Measurements from ENCODE around the gene KCNH6.

KCNH6 gene

GRCh38 chr17:63544467-63545301, 21.5 kb downstream of the KCNH6 start:
- TF ChIP-seq POLR2A (IDR thresholded peaks at IDR 0.05; ENCODE audit: low read depth, low read length) (no peak), TAF1 (IDR thresholded peaks at IDR 0.05; ENCODE audit: low read depth, low read length) (no peak), SPI1 (IDR thresholded peaks at IDR 0.05; ENCODE audit: low read depth, low read length) (no peak), POU2F2 (IDR thresholded peaks at IDR 0.05; ENCODE audit: low read depth, low read length) (no peak), PAX5 (IDR thresholded peaks at IDR 0.05; ENCODE audit: insufficient read depth, low read length, severe bottlenecking) (no peak), POLR2AphosphoS5 (IDR thresholded peaks at IDR 0.05; ENCODE audit: low read depth, low read length) (no peak)
- FAIRE-seq (no peak), DNase-seq (ENCODE audit: insufficient read length, low spot score) (peak; percentile 1)

GRCh38 chr17:63546308-63547082, 23.3 kb downstream of the KCNH6 start:
- TF ChIP-seq SPI1 (IDR thresholded peaks at IDR 0.05; ENCODE audit: low read depth, low read length) (no peak), POU2F2 (IDR thresholded peaks at IDR 0.05; ENCODE audit: low read depth, low read length) (no peak), POLR2A (IDR thresholded peaks at IDR 0.05; ENCODE audit: low read depth, low read length) (no peak), TAF1 (IDR thresholded peaks at IDR 0.05; ENCODE audit: low read depth, low read length) (no peak), PAX5 (IDR thresholded peaks at IDR 0.05; ENCODE audit: insufficient read depth, low read length, severe bottlenecking) (no peak), POLR2AphosphoS5 (IDR thresholded peaks at IDR 0.05; ENCODE audit: low read depth, low read length) (no peak)
- no peak for DNase-seq (ENCODE audit: insufficient read length, low spot score)
- no peak for FAIRE-seq

GRCh38 chr17:63547083-63547523, 23.9 kb downstream of the KCNH6 start:
- no peak for FAIRE-seq
- TF ChIP-seq TAF1 (IDR thresholded peaks at IDR 0.05; ENCODE audit: low read depth, low read length) (no peak), PAX5 (IDR thresholded peaks at IDR 0.05; ENCODE audit: insufficient read depth, low read length, severe bottlenecking) (no peak), POLR2AphosphoS5 (IDR thresholded peaks at IDR 0.05; ENCODE audit: low read depth, low read length) (no peak), POLR2A (IDR thresholded peaks at IDR 0.05; ENCODE audit: low read depth, low read length) (no peak), POU2F2 (IDR thresholded peaks at IDR 0.05; ENCODE audit: low read depth, low read length) (no peak), SPI1 (IDR thresholded peaks at IDR 0.05; ENCODE audit: low read depth, low read length) (no peak)
- no peak for DNase-seq (ENCODE audit: insufficient read length, low spot score)

GRCh38 chr17:63549289-63549945, 26.3 kb downstream of the KCNH6 start:
- DNase-seq (ENCODE audit: insufficient read length, low spot score) (no peak), FAIRE-seq (peak; percentile 5)
- no peak for TF ChIP-seq POLR2A (IDR thresholded peaks at IDR 0.05; ENCODE audit: low read depth, low read length)
- no peak for TF ChIP-seq TAF1 (IDR thresholded peaks at IDR 0.05; ENCODE audit: low read depth, low read length)
- TF ChIP-seq PAX5 (IDR thresholded peaks at IDR 0.05; ENCODE audit: insufficient read depth, low read length, severe bottlenecking): no peak
- 0 out of 2 replicates have a peak, but pooled peaks have one; percentile 18 for TF ChIP-seq SPI1 (IDR thresholded peaks at IDR 0.05; ENCODE audit: low read depth, low read length)
- no peak; the same call in 1 of the 2 replicates for TF ChIP-seq POU2F2 (IDR thresholded peaks at IDR 0.05; ENCODE audit: low read depth, low read length)
- no peak for TF ChIP-seq POLR2AphosphoS5 (IDR thresholded peaks at IDR 0.05; ENCODE audit: low read depth, low read length)

- TF ChIP-seq POU2F2 (IDR thresholded peaks at IDR 0.05; ENCODE audit: low read depth, low read length) (no peak; the same call in 1 of the 2 replicates), POLR2AphosphoS5 (IDR thresholded peaks at IDR 0.05; ENCODE audit: low read depth, low read length) (peak; percentile 86), TAF1 (IDR thresholded peaks at IDR 0.05; ENCODE audit: low read depth, low read length) (peak; percentile 83), POLR2A (IDR thresholded peaks at IDR 0.05; ENCODE audit: low read depth, low read length) (peak; percentile 86), PAX5 (IDR thresholded peaks at IDR 0.05; ENCODE audit: insufficient read depth, low read length, severe bottlenecking) (peak; percentile 67), SPI1 (IDR thresholded peaks at IDR 0.05; ENCODE audit: low read depth, low read length) (peak; percentile 77)
Measured at GRCh38 chr17:63549946-63550816, 27.0 kb downstream of the KCNH6 start, which contains the start of gene DCAF7. TSS of gene DCAF7 (plus strand) at chr17:63550477. CDS start at chr17:63550678, 201 bp downstream.

GRCh38 chr17:63550817-63551639, 27.9 kb downstream of the KCNH6 start:
- TF ChIP-seq POLR2AphosphoS5 (IDR thresholded peaks at IDR 0.05; ENCODE audit: low read depth, low read length) (no peak), PAX5 (IDR thresholded peaks at IDR 0.05; ENCODE audit: insufficient read depth, low read length, severe bottlenecking) (no peak), POU2F2 (IDR thresholded peaks at IDR 0.05; ENCODE audit: low read depth, low read length) (no peak), TAF1 (IDR thresholded peaks at IDR 0.05; ENCODE audit: low read depth, low read length) (no peak), SPI1 (IDR thresholded peaks at IDR 0.05; ENCODE audit: low read depth, low read length) (no peak), POLR2A (IDR thresholded peaks at IDR 0.05; ENCODE audit: low read depth, low read length) (no peak)
- DNase-seq (ENCODE audit: insufficient read length, low spot score) (no peak), FAIRE-seq (no peak)

More at GRCh38 chr17:63549946-63550816, 27.0 kb downstream of the KCNH6 start, which contains the start of gene DCAF7:
- DNase-seq (ENCODE audit: insufficient read length, low spot score): peak; percentile 97
- peak; percentile 97 for FAIRE-seq

GRCh38 chr17:63552211-63552610, 29.1 kb downstream of the KCNH6 start:
- FAIRE-seq: no peak

More at GRCh38 chr17:63552211-63552610, 29.1 kb downstream of the KCNH6 start:
- TF ChIP-seq POLR2A (IDR thresholded peaks at IDR 0.05; ENCODE audit: low read depth, low read length) (no peak), PAX5 (IDR thresholded peaks at IDR 0.05; ENCODE audit: insufficient read depth, low read length, severe bottlenecking) (no peak), POLR2AphosphoS5 (IDR thresholded peaks at IDR 0.05; ENCODE audit: low read depth, low read length) (no peak), POU2F2 (IDR thresholded peaks at IDR 0.05; ENCODE audit: low read depth, low read length) (no peak), TAF1 (IDR thresholded peaks at IDR 0.05; ENCODE audit: low read depth, low read length) (no peak), SPI1 (IDR thresholded peaks at IDR 0.05; ENCODE audit: low read depth, low read length) (no peak)
- no peak for DNase-seq (ENCODE audit: insufficient read length, low spot score)

All from GM12891 (cell line).